Mesendoderm (in vitro differentiated cells): Measurements from ENCODE around the gene ARHGAP18.

Experiments used
- DNase-seq: peaks from one replicate; pipeline ENCODE4 v3.0.0; 2013
- H2AK5ac ChIP-seq: 2 replicates; pipeline ENCODE4 v1.6.1; 2013; ENCODE audit warnings: low read length, inconsistent platforms
- H2BK120ac ChIP-seq: 2 replicates; pipeline ENCODE4 v1.6.1; 2013; ENCODE audit warnings: low read depth, mild to moderate bottlenecking, low read length, moderate library complexity, mixed read lengths
- H2BK15ac ChIP-seq: replicated peaks from 2 replicates; pipeline ENCODE4 v1.6.1; 2013; ENCODE audit warnings: low read depth, mild to moderate bottlenecking, moderate library complexity
- H2BK5ac ChIP-seq: 2 replicates; pipeline ENCODE4 v1.6.1; 2013; ENCODE audit warnings: low read length, inconsistent platforms
- H3K18ac ChIP-seq: 2 replicates; pipeline ENCODE4 v1.6.1; 2013; ENCODE audit warnings: mild to moderate bottlenecking, low read length, mixed read lengths
- H3K23ac ChIP-seq: one replicate; pipeline ENCODE4 v1.6.1; 2013; ENCODE audit warnings: low read length
- H3K27ac ChIP-seq: 2 replicates; pipeline ENCODE4 v1.5.1; 2013; ENCODE audit warnings: low read depth, mild to moderate bottlenecking, inconsistent platforms, low read length, moderate library complexity
- H3K27me3 ChIP-seq: 2 replicates; pipeline ENCODE4 v1.6.1; 2013; ENCODE audit warnings: low read length, control low read depth, mild to moderate bottlenecking, inconsistent platforms; ENCODE audit not compliant: insufficient read depth, poor library complexity
- H3K36me3 ChIP-seq: 2 replicates; pipeline ENCODE4 v1.6.1; 2013; ENCODE audit warnings: low read length, inconsistent platforms; ENCODE audit not compliant: control insufficient read depth, insufficient read depth
- H3K4ac ChIP-seq: one replicate; pipeline ENCODE4 v1.6.1; 2013; ENCODE audit warnings: low read depth, mild to moderate bottlenecking, low read length, moderate library complexity
- H3K4me1 ChIP-seq: 2 replicates; pipeline ENCODE4 v1.6.1; 2013; ENCODE audit warnings: low read depth, low read length, inconsistent platforms; ENCODE audit not compliant: control insufficient read depth
- H3K4me2 ChIP-seq: 2 replicates; pipeline ENCODE4 v1.6.1; 2013; ENCODE audit warnings: low read length
- H3K4me3 ChIP-seq: 2 replicates; pipeline ENCODE4 v1.5.1; 2013; ENCODE audit warnings: mild to moderate bottlenecking, low read length
- H3K56ac ChIP-seq: one replicate; pipeline ENCODE4 v1.6.1; 2013; ENCODE audit warnings: low read length
- H3K79me1 ChIP-seq: 2 replicates; pipeline ENCODE4 v1.6.1; 2013; ENCODE audit warnings: low read length, inconsistent platforms
- H3K79me2 ChIP-seq: 2 replicates; pipeline ENCODE4 v1.6.1; 2013; ENCODE audit warnings: mild to moderate bottlenecking, low read length; ENCODE audit not compliant: control insufficient read depth, insufficient read depth
- H3K9ac ChIP-seq: 2 replicates; pipeline ENCODE4 v1.6.1; 2013; ENCODE audit warnings: low read length, inconsistent platforms
- H4K5ac ChIP-seq: one replicate; pipeline ENCODE4 v1.6.1; 2013; ENCODE audit warnings: low read length
- H4K8ac ChIP-seq: one replicate; pipeline ENCODE4 v1.6.1; 2013; ENCODE audit warnings: low read depth, mild to moderate bottlenecking, control low read depth, low read length, moderate library complexity
- WGBS: extraction: QIAGEN DNeasy Blood & Tissue Kit; methylation state at CpG from one replicate; pipeline ENCODE4 v1.1.7; 2013; ENCODE audit warnings: low lambda C conversion rate, missing lambda C conversion rate; ENCODE audit not compliant: insufficient coverage; ENCODE audit errors: extremely low coverage; 5-methylcytosine and 5-hydroxymethylcytosine counted together

Gene ARHGAP18

DNA sequence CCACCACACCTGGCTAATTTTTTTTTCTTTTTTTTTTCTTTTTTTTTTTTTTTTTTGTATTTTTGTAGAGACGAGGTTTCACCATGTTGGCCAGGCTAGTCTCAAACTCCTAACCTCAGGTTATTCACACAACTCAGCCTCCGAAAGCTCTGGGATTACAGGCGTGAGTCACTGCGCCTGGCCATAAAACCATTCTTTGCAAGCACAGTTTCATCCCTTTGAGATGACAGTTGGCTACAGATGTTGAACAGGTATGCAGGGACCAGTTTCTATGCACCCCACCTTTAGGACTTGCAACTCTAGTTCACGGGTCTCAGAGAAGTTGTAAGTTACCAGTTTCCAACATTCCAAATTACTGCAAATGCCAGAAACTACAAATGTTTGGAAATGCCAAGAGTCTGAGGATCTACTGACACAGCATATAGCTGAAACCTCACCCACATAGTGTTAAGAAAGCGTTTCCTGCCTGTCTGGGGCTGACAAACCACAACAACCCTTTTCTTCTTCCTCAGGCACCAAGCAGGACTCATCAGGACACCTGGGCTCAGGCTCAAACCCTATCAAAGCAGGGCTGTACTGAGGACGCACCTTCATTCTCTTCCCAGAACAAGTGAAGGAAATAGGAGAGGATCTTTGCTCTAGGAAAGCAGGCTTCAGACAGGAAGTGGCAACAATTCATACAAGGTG lies 22.9 kb downstream of the ARHGAP18 start:
- no peaks in the 10 kb centered on the region for H3K79me2 ChIP-seq
- no peak overlapping the region for H2BK120ac ChIP-seq
- no peaks in the 10 kb centered on the region for H3K79me1 ChIP-seq
- no peak overlapping the region for H2AK5ac ChIP-seq
- no peak overlapping the region for H3K27ac ChIP-seq
- H3K27me3 ChIP-seq, result no peaks in the 10 kb centered on the region
- WGBS, result no CpG with 5 or more reads among the region's 7 CpGs
- H3K56ac ChIP-seq, result no peak overlapping the region
- no peak overlapping the region for H4K5ac ChIP-seq
- no peak overlapping the region for H3K4me3 ChIP-seq
- no peak overlapping the region for H3K18ac ChIP-seq
- DNase-seq, result no peak
- H3K4ac ChIP-seq, result no peak overlapping the region
- H3K36me3 ChIP-seq, result no peaks in the 10 kb centered on the region
- no peak overlapping the region for H2BK5ac ChIP-seq
- no peak overlapping the region for H3K4me2 ChIP-seq
- H3K4me1 ChIP-seq, result peaks cover 3% of the 10 kb centered on the region
- no peak overlapping the region for H3K9ac ChIP-seq
- H2BK15ac ChIP-seq, result no peak overlapping the region
- no peak overlapping the region for H3K23ac ChIP-seq
- no peak overlapping the region for H4K8ac ChIP-seq

DNA sequence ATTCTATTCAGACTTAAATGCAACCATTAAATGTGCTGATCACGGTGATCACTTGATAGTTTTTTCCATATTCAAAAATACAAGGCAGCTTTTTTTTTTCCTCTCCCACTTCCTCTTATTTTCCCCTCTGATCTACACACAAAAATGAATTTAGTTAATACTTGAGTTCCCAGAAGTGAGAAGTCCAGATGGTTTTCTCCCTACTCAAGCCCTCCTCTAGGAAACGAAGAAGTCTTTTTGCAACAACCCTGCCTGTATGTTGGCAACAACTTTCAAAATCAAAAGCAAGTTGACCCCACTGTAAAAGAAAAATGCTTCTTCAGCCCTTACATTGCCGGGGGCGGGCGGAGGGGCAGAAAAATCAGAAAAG lies 24.3 kb downstream of the ARHGAP18 start:
- Histone ChIP-seq H3K79me2 (no peaks in the 10 kb centered on the region), H3K4ac (no peak overlapping the region), H3K27ac (no peak overlapping the region), H3K36me3 (no peaks in the 10 kb centered on the region), H3K18ac (no peak overlapping the region), H3K4me2 (no peak overlapping the region), H2AK5ac (no peak overlapping the region), H2BK15ac (no peak overlapping the region), H3K27me3 (no peaks in the 10 kb centered on the region), H3K23ac (no peak overlapping the region), H3K9ac (no peak overlapping the region), H3K56ac (no peak overlapping the region), H2BK120ac (no peak overlapping the region), H3K79me1 (no peaks in the 10 kb centered on the region), H4K5ac (no peak overlapping the region), H3K4me3 (no peak overlapping the region), H3K4me1 (no peaks in the 10 kb centered on the region), H4K8ac (no peak overlapping the region), H2BK5ac (no peak overlapping the region)
- WGBS, result no CpG with 5 or more reads among the region's 5 CpGs
- no peak for DNase-seq

DNA sequence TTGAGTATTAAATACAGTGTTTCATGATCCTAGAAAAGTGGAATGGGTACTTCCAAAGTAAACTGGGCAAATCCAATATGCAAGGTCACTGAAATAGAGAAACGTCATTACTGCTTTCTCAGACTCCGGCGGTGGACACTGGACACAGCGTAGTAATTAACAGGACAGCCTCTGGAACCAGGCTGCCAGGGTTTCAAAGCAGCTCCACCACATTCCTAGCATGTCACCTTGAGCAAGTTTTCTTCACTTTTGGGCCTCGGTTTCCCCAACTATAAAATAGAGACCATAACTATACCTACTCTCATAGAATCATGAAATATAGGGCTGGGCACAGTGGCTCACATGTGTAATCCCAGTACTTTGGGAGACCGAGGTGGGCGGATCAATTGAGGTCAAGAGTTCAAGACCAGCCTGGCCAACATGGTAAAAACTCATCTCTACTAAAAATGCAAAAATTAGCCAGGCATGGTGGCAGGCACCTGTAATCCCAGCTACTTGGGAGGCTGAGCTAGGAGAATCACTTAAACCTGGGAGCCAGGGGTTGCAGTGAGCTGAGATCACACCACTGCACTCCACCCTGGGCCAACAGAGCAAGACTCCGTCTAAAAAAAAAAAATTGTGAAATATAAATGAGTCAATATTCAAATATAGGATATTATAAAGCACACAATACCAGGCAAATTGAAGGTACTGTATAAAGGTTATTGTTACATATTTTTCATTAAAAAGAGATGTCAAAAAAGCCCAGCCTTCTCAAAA lies 24.9 kb downstream of the ARHGAP18 start:
- H3K79me2 ChIP-seq, result no peaks in the 10 kb centered on the region
- H2BK5ac ChIP-seq, result no peak overlapping the region
- DNase-seq, result no peak
- H3K4ac ChIP-seq, result no peak overlapping the region
- no peak overlapping the region for H3K18ac ChIP-seq
- no peak overlapping the region for H3K9ac ChIP-seq
- H3K23ac ChIP-seq, result no peak overlapping the region
- no peak overlapping the region for H3K27ac ChIP-seq
- H2BK120ac ChIP-seq, result no peak overlapping the region
- no peaks in the 10 kb centered on the region for H3K27me3 ChIP-seq
- no peak overlapping the region for H3K4me2 ChIP-seq
- H3K4me3 ChIP-seq, result no peak overlapping the region
- H3K79me1 ChIP-seq, result no peaks in the 10 kb centered on the region
- H4K8ac ChIP-seq, result no peak overlapping the region
- no peaks in the 10 kb centered on the region for H3K4me1 ChIP-seq
- H2BK15ac ChIP-seq, result no peak overlapping the region
- no peaks in the 10 kb centered on the region for H3K36me3 ChIP-seq
- H3K56ac ChIP-seq, result no peak overlapping the region
- no peak overlapping the region for H2AK5ac ChIP-seq
- no CpG with 5 or more reads among the region's 8 CpGs for WGBS
- no peak overlapping the region for H4K5ac ChIP-seq

GRCh38 chr6:129684323-129684884 lies 25.6 kb downstream of the ARHGAP18 start:
- Histone ChIP-seq H3K79me2 (no peaks in the 10 kb centered on the region), H2BK5ac (no peak overlapping the region), H3K36me3 (no peaks in the 10 kb centered on the region), H4K5ac (no peak overlapping the region), H2AK5ac (no peak overlapping the region), H3K4me1 (no peaks in the 10 kb centered on the region), H3K23ac (no peak overlapping the region), H3K79me1 (no peaks in the 10 kb centered on the region), H4K8ac (no peak overlapping the region), H3K4me3 (no peak overlapping the region), H3K27me3 (no peaks in the 10 kb centered on the region), H2BK15ac (no peak overlapping the region), H3K9ac (no peak overlapping the region), H3K56ac (no peak overlapping the region), H3K4ac (no peak overlapping the region), H3K4me2 (no peak overlapping the region), H3K27ac (no peak overlapping the region), H2BK120ac (no peak overlapping the region), H3K18ac (no peak overlapping the region)
- DNase-seq, result no peak
- WGBS, result no CpG with 5 or more reads among the region's 6 CpGs

GRCh38 chr6:129683601-129684322 lies 26.2 kb downstream of the ARHGAP18 start:
- DNase-seq, result peak; percentile 81
- H2BK15ac ChIP-seq, result no peak overlapping the region
- H3K4me1 ChIP-seq, result no peaks in the 10 kb centered on the region
- no peak overlapping the region for H3K9ac ChIP-seq
- H3K79me1 ChIP-seq, result no peaks in the 10 kb centered on the region
- no peak overlapping the region for H3K4ac ChIP-seq
- H4K5ac ChIP-seq, result no peak overlapping the region
- no peaks in the 10 kb centered on the region for H3K36me3 ChIP-seq
- no peak overlapping the region for H2AK5ac ChIP-seq
- H3K4me3 ChIP-seq, result no peak overlapping the region
- no peak overlapping the region for H3K56ac ChIP-seq
- H3K4me2 ChIP-seq, result no peak overlapping the region
- no peak overlapping the region for H3K18ac ChIP-seq
- no peaks in the 10 kb centered on the region for H3K27me3 ChIP-seq
- no CpG with 5 or more reads among the region's 9 CpGs for WGBS
- no peak overlapping the region for H4K8ac ChIP-seq
- H3K27ac ChIP-seq, result no peak overlapping the region
- H2BK5ac ChIP-seq, result no peak overlapping the region
- no peaks in the 10 kb centered on the region for H3K79me2 ChIP-seq
- no peak overlapping the region for H2BK120ac ChIP-seq
- no peak overlapping the region for H3K23ac ChIP-seq
